GM23248 (cell line): ENCODE data around the gene RAP2B.

ENCODE experiments used
- EZH2 ChIP-seq: fragments of 200-600 bp; sonication (generic); IDR thresholded peaks from 2 replicates; pipeline ENCODE4 v1.6.1; 2018; ENCODE audit warnings: antibody characterized with exemption, mild to moderate bottlenecking; ENCODE audit not compliant: insufficient read depth, poor library complexity, severe bottlenecking
- EZH2phosphoT487 ChIP-seq: fragments of 200-600 bp; sonication (generic); IDR thresholded peaks from 2 replicates; pipeline ENCODE4 v1.6.1; 2018; ENCODE audit warnings: antibody characterized with exemption, moderate library complexity, mild to moderate bottlenecking, low read depth; ENCODE audit not compliant: insufficient read depth

DNA sequence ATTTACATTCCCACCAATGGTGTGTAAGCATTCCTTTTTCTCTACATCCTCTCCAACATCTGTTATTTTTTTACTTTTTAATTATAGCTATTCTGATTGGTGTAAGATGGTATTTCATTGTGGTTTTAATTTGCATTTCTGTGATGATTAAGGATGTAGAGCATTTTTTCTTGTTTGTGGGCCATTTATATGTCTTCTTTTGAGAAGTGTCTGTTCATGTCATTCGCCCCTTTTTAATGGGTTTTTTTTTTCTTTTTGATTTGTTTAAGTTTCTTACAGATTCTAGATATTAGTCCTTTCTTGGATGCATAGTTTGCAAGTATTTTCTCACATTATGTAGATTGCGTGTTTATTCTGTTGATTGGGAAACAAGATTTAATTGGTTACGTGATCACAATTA lies 14.2 kb downstream of the RAP2B start:
- TF ChIP-seq EZH2 = no peak
- TF ChIP-seq EZH2phosphoT487 = no peak
